SK-N-SH treated with all-trans-retinoic acid at 6 μM for 48 hours (cell line): Measurements from ENCODE around the gene GNB4.

Experiments
- ATAC-seq: fragments of 200-7000 bp; cut with Tn5 transposase; 3 replicates; pipeline ENCODE4 v1.9.1; 2020; ENCODE audit warnings: mild to moderate bottlenecking, moderate library complexity
- ARNTL ChIP-seq: fragments of 450-650 bp; formaldehyde crosslinking; IDR thresholded peaks from 2 replicates; pipeline ENCODE4 v1.5.0; 2020; ENCODE audit warnings: low read depth, mild to moderate bottlenecking, moderate library complexity, borderline replicate concordance
- BACH2 ChIP-seq: fragments of 250-450 bp; sonication (Bioruptor Pico); IDR thresholded peaks from 2 replicates; pipeline ENCODE4 v1.9.0; 2021; ENCODE audit warnings: mild to moderate bottlenecking, borderline replicate concordance
- CSDC2 ChIP-seq: fragments of 250-450 bp; sonication (Bioruptor Pico); IDR thresholded peaks from 2 replicates; pipeline ENCODE4 v1.5.0; 2020; ENCODE audit warnings: mild to moderate bottlenecking, moderate library complexity
- ESRRG ChIP-seq: fragments of 250-450 bp; sonication (Bioruptor Pico); IDR thresholded peaks from 2 replicates; pipeline ENCODE4 v1.6.1; 2021; ENCODE audit warnings: mild to moderate bottlenecking
- GLIS3 ChIP-seq: fragments of 250-450 bp; sonication (Bioruptor Pico); IDR thresholded peaks from 2 replicates; pipeline ENCODE4 v1.5.0; 2020; ENCODE audit warnings: mild to moderate bottlenecking, moderate library complexity
- ISL1 ChIP-seq: fragments of 250-450 bp; sonication (Bioruptor Pico); IDR thresholded peaks from 2 replicates; pipeline ENCODE4 v2.1.2; 2022; ENCODE audit warnings: mild to moderate bottlenecking, moderate library complexity
- OSR1 ChIP-seq: fragments of 250-450 bp; sonication (Bioruptor Pico); IDR thresholded peaks from 2 replicates; pipeline ENCODE4 v1.8.0; 2022; ENCODE audit warnings: moderate library complexity, mild to moderate bottlenecking, inconsistent platforms
- PPARA ChIP-seq: fragments of 250-450 bp; sonication (Bioruptor Pico); IDR thresholded peaks from 2 replicates; pipeline ENCODE4 v1.5.0; 2020; ENCODE audit warnings: mild to moderate bottlenecking, borderline replicate concordance
- RARB ChIP-seq: fragments of 250-450 bp; sonication (Bioruptor Pico); IDR thresholded peaks from 2 replicates; pipeline ENCODE4 v1.8.0; 2021; ENCODE audit warnings: mild to moderate bottlenecking, moderate library complexity
- TOX ChIP-seq: fragments of 250-450 bp; sonication (Bioruptor Pico); IDR thresholded peaks from 2 replicates; pipeline ENCODE4 v1.8.0; 2021; ENCODE audit warnings: mild to moderate bottlenecking, moderate library complexity, borderline replicate concordance
- ZC3H10 ChIP-seq: fragments of 250-450 bp; sonication (Bioruptor Pico); IDR thresholded peaks from 2 replicates; pipeline ENCODE4 v1.5.1; 2021; ENCODE audit warnings: mild to moderate bottlenecking, moderate library complexity
- ZFP30 ChIP-seq: fragments of 450-650 bp; formaldehyde crosslinking; IDR thresholded peaks from 2 replicates; pipeline ENCODE4 v1.5.0; 2022; ENCODE audit warnings: mild to moderate bottlenecking, moderate library complexity
- ZNF565 ChIP-seq: fragments of 450-650 bp; formaldehyde crosslinking; conservative IDR thresholded peaks from 2 replicates; pipeline ENCODE4 v1.5.0; 2020; ENCODE audit warnings: low read depth, mild to moderate bottlenecking, moderate library complexity
- TF ChIP-seq, protein P1 (sequence below): fragments of 250-450 bp; sonication (Bioruptor Pico); IDR thresholded peaks from 2 replicates; pipeline ENCODE4 v1.5.0; 2020; ENCODE audit warnings: mild to moderate bottlenecking, moderate library complexity
- TF ChIP-seq, protein P2 (sequence below): fragments of 250-450 bp; sonication (Bioruptor Pico); IDR thresholded peaks from 2 replicates; pipeline ENCODE4 v1.8.0; 2021; ENCODE audit warnings: low read depth, mild to moderate bottlenecking, moderate library complexity, borderline replicate concordance
- TF ChIP-seq, protein P3 (sequence below): fragments of 250-450 bp; sonication (Bioruptor Pico); IDR thresholded peaks from 2 replicates; pipeline ENCODE4 v1.8.0; 2020; ENCODE audit warnings: mild to moderate bottlenecking, moderate library complexity, borderline replicate concordance

The GNB4 gene

DNA sequence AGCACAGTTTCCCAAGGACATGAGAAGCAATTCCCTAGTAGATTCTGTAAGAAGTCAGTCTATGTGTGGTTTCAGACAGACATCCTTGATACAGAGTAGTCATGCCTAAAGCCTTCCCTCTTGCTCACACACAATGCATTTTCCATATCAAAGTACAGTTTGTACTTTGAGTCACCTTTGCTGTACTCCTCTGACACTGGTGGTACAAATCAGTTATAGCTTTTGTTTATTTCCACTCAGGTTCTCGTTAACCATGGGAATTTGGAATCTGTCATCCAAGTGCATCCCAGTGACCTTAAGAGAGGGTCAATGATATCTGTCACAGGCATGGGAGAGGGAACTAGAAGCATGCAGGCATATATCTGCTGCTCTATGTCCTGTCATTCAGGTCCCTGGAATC, 3.6 kb upstream of the GNB4 start:
- ATAC-seq = no peak
- TF ChIP-seq, protein P1, sequence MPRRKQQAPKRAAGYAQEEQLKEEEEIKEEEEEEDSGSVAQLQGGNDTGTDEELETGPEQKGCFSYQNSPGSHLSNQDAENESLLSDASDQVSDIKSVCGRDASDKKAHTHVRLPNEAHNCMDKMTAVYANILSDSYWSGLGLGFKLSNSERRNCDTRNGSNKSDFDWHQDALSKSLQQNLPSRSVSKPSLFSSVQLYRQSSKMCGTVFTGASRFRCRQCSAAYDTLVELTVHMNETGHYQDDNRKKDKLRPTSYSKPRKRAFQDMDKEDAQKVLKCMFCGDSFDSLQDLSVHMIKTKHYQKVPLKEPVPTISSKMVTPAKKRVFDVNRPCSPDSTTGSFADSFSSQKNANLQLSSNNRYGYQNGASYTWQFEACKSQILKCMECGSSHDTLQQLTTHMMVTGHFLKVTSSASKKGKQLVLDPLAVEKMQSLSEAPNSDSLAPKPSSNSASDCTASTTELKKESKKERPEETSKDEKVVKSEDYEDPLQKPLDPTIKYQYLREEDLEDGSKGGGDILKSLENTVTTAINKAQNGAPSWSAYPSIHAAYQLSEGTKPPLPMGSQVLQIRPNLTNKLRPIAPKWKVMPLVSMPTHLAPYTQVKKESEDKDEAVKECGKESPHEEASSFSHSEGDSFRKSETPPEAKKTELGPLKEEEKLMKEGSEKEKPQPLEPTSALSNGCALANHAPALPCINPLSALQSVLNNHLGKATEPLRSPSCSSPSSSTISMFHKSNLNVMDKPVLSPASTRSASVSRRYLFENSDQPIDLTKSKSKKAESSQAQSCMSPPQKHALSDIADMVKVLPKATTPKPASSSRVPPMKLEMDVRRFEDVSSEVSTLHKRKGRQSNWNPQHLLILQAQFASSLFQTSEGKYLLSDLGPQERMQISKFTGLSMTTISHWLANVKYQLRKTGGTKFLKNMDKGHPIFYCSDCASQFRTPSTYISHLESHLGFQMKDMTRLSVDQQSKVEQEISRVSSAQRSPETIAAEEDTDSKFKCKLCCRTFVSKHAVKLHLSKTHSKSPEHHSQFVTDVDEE (CRISPR knock-in tag) = no peak
- TF ChIP-seq, all 23 proteins: peak for 0

GRCh38 chr3:179453967-179454366, 2.7 kb upstream of the GNB4 start:
- TF ChIP-seq, protein P2, sequence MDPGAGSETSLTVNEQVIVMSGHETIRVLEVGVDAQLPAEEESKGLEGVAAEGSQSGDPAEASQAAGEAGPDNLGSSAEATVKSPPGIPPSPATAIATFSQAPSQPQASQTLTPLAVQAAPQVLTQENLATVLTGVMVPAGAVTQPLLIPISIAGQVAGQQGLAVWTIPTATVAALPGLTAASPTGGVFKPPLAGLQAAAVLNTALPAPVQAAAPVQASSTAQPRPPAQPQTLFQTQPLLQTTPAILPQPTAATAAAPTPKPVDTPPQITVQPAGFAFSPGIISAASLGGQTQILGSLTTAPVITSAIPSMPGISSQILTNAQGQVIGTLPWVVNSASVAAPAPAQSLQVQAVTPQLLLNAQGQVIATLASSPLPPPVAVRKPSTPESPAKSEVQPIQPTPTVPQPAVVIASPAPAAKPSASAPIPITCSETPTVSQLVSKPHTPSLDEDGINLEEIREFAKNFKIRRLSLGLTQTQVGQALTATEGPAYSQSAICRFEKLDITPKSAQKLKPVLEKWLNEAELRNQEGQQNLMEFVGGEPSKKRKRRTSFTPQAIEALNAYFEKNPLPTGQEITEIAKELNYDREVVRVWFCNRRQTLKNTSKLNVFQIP = no peak
- TF ChIP-seq CSDC2 (CRISPR knock-in tag) (no peak), PPARA (CRISPR knock-in tag) (no peak), GLIS3 (no peak), ESRRG (CRISPR knock-in tag) (no peak), BACH2 (no peak)
- TF ChIP-seq, all 23 proteins: peak for 0
- ATAC-seq = no peak

GRCh38 chr3:179452872-179453271, 1.6 kb upstream of the GNB4 start:
- TF ChIP-seq ZNF565 (no peak), ARNTL (CRISPR knock-in tag) (no peak), ZFP30 (no peak)
- TF ChIP-seq, protein P1 (CRISPR knock-in tag) = no peak
- TF ChIP-seq, protein P2 = no peak
- no peak for ATAC-seq

GRCh38 chr3:179452176-179452564, 900 bp upstream of the GNB4 start:
- no peak for ATAC-seq
- TF ChIP-seq TOX (CRISPR knock-in tag) (no peak), RARB (CRISPR knock-in tag) (no peak), OSR1 (CRISPR knock-in tag) (no peak), ISL1 (no peak), BACH2 (no peak), GLIS3 (no peak), ESRRG (CRISPR knock-in tag) (no peak), ZC3H10 (CRISPR knock-in tag) (no peak), ZNF565 (no peak), ZFP30 (no peak)
- TF ChIP-seq, protein P3, sequence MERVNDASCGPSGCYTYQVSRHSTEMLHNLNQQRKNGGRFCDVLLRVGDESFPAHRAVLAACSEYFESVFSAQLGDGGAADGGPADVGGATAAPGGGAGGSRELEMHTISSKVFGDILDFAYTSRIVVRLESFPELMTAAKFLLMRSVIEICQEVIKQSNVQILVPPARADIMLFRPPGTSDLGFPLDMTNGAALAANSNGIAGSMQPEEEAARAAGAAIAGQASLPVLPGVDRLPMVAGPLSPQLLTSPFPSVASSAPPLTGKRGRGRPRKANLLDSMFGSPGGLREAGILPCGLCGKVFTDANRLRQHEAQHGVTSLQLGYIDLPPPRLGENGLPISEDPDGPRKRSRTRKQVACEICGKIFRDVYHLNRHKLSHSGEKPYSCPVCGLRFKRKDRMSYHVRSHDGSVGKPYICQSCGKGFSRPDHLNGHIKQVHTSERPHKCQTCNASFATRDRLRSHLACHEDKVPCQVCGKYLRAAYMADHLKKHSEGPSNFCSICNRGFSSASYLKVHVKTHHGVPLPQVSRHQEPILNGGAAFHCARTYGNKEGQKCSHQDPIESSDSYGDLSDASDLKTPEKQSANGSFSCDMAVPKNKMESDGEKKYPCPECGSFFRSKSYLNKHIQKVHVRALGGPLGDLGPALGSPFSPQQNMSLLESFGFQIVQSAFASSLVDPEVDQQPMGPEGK = no peak
- TF ChIP-seq, protein P1 (CRISPR knock-in tag) = no peak
